MCF 10A (cell line): ENCODE measurements around the gene CAMTA1. TPM values are rescaled to one million over a fixed set of nuclear protein-coding genes. Genes with fewer than 3 reads are reported as not detected.
"Not testable (repeated sequence)": the region's sequence is repeated elsewhere in the genome, so short reads cannot be mapped to it uniquely, and the experiment has no call there.

Source experiments
- BruUV-seq: library from RNA; stranded (reverse); fragments of 400-500 nt; replicated peaks from 2 replicates; lab custom pipeline; 2021; lab: Mats Ljungman, UMichigan
- CTCF ChIA-PET: fragments of 300-600 bp; sonication (Branson Sonifier 250); formaldehyde crosslinking; extraction: SDS; loops from one replicate; lab custom pipeline; 2021; ENCODE audit warnings: antibody characterized with exemption, inconsistent platforms; lab: Yijun Ruan, JAX
- POLR2A ChIA-PET: fragments of 300-600, 350-650 bp; sonication (Branson Sonifier 250); formaldehyde crosslinking; extraction: SDS; loops from one replicate; lab custom pipeline; 2020; ENCODE audit warnings: antibody characterized with exemption, inconsistent platforms; lab: Yijun Ruan, JAX
- DNase-seq: peaks from one replicate; pipeline ENCODE4 v3.0.0-alpha.2; 2018; ENCODE audit not compliant: unreplicated experiment
- H3K27ac Mint-ChIP-seq: one replicate; pipeline ENCODE4 v1.8.0; 2022; ENCODE audit warnings: mild to moderate bottlenecking, low read depth, mixed read lengths; ENCODE audit not compliant: unreplicated experiment
- H3K27me3 Mint-ChIP-seq: one replicate; pipeline ENCODE4 v1.8.0; 2022; ENCODE audit warnings: mixed read lengths; ENCODE audit not compliant: insufficient read depth, unreplicated experiment
- H3K36me3 Mint-ChIP-seq: one replicate; pipeline ENCODE4 v1.8.0; 2022; ENCODE audit warnings: mild to moderate bottlenecking, moderate library complexity, mixed read lengths; ENCODE audit not compliant: insufficient read depth, unreplicated experiment
- H3K4me1 Mint-ChIP-seq: one replicate; pipeline ENCODE4 v1.8.0; 2022; ENCODE audit warnings: mixed read lengths; ENCODE audit not compliant: insufficient read depth, unreplicated experiment
- H3K4me3 Mint-ChIP-seq: one replicate; pipeline ENCODE4 v1.8.0; 2022; ENCODE audit warnings: mild to moderate bottlenecking, moderate library complexity, mixed read lengths; ENCODE audit not compliant: unreplicated experiment
- H3K9me3 Mint-ChIP-seq: one replicate; pipeline ENCODE4 v1.8.0; 2022; ENCODE audit warnings: mixed read lengths; ENCODE audit not compliant: unreplicated experiment
- intact Hi-C: fragments of 100-400 bp; cut with micrococcal nuclease; formaldehyde crosslinking; loops from 2 replicates; pipeline ENCODE4 v1.14.1; 2022
- total RNA-seq: library from RNA; stranded (reverse); gene quantifications from 2 replicates; pipeline ENCODE4 v1.2.3, GENCODE V29; 2022
- TF ChIP-seq, protein P1 (sequence below): fragments of 200-600 bp; IDR thresholded peaks from one replicate; pipeline ENCODE4 v1.8.0; 2022; ENCODE audit warnings: antibody characterized with exemption, mild to moderate bottlenecking; ENCODE audit not compliant: unreplicated experiment

The CAMTA1 gene
- total RNA-seq, 1 experiment from 2014 or later: 74.1 TPM

- POLR2A ChIA-PET: no interaction called here
- Mint-ChIP-seq H3K4me1 (no peaks in the 10 kb centered on the region), H3K9me3 (no peaks in the 10 kb centered on the region), H3K27ac (no peak overlapping the region), H3K36me3 (no peaks in the 10 kb centered on the region), H3K27me3 (peaks cover 40% of the 10 kb centered on the region), H3K4me3 (peak overlapping the region; percentile 16)
- TF ChIP-seq, protein P1, sequence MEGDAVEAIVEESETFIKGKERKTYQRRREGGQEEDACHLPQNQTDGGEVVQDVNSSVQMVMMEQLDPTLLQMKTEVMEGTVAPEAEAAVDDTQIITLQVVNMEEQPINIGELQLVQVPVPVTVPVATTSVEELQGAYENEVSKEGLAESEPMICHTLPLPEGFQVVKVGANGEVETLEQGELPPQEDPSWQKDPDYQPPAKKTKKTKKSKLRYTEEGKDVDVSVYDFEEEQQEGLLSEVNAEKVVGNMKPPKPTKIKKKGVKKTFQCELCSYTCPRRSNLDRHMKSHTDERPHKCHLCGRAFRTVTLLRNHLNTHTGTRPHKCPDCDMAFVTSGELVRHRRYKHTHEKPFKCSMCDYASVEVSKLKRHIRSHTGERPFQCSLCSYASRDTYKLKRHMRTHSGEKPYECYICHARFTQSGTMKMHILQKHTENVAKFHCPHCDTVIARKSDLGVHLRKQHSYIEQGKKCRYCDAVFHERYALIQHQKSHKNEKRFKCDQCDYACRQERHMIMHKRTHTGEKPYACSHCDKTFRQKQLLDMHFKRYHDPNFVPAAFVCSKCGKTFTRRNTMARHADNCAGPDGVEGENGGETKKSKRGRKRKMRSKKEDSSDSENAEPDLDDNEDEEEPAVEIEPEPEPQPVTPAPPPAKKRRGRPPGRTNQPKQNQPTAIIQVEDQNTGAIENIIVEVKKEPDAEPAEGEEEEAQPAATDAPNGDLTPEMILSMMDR: no peak
- intact Hi-C loops: no loop called here
- no peak for DNase-seq
- CTCF ChIA-PET: interaction anchor here (0.5 kb wide), 1 partner anchor 38 kb away, joined by 3 read pairs; no protein-coding TSS in a partner anchor
- BruUV-seq: no TSS peak
These were observed 920.0 kb downstream of the CAMTA1 start for GRCh38 chr1:7705048-7705907.

DNA sequence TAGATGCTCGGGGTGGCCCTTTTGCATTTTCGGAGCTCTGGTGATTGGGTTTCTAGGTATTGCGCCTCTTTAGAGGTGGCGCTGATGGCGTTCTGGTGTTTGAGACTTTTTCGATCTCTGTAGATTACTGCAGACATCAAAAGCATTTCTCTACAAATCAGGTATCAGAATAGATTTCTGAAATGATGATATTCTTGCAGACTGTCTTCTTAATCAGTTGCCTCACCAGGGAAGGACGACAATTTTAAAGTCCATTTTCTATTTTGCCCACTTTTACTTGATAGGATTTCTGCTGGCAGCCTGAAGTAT lies 920.6 kb downstream of the CAMTA1 start:
- TF ChIP-seq, protein P1: no peak
- ChIA-PET CTCF (interaction anchor here (0.5 kb wide), 1 partner anchor 38 kb away, joined by 3 read pairs; no protein-coding TSS in a partner anchor), POLR2A (no interaction called here)
- peak overlapping the region; percentile 16 for H3K4me3 Mint-ChIP-seq
- intact Hi-C loops: no loop called here
- H3K4me1 Mint-ChIP-seq: no peaks in the 10 kb centered on the region
- H3K9me3 Mint-ChIP-seq: no peaks in the 10 kb centered on the region
- no peaks in the 10 kb centered on the region for H3K36me3 Mint-ChIP-seq
- peaks cover 40% of the 10 kb centered on the region for H3K27me3 Mint-ChIP-seq
- H3K27ac Mint-ChIP-seq: no peak overlapping the region
- no TSS peak for BruUV-seq
- no peak for DNase-seq

GRCh38 chr1:7707527-7707926 lies 922.3 kb downstream of the CAMTA1 start:
- Mint-ChIP-seq H3K4me3 (no peak overlapping the region), H3K27me3 (peaks cover 37% of the 10 kb centered on the region), H3K27ac (no peak overlapping the region), H3K4me1 (no peaks in the 10 kb centered on the region), H3K36me3 (no peaks in the 10 kb centered on the region), H3K9me3 (no peaks in the 10 kb centered on the region)
- POLR2A ChIA-PET: no interaction called here
- TF ChIP-seq, protein P1: no peak
- CTCF ChIA-PET: no interaction called here
- BruUV-seq: no TSS peak
- DNase-seq: no peak
- intact Hi-C loops: no loop called here

DNA sequence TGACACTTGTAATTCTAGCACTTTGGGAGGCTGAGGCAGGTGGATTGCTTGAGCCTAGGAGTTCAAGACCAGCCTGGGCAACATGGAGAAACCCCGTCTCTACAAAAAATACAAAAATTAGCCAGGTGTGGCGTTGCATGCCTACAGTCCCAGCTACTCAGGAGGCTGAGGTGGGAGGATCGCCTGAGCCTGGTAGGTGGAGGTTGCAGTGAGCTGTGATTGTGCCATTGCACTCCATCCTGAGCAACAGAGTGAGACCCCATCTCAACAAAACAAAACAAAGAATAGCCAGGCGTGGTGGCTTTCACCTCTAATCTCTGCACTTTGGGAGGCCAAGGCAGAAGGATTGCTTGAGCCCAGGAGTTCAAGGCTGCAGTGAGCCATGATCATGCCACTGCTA lies 922.8 kb downstream of the CAMTA1 start:
- ChIA-PET CTCF (interaction anchor here (2.8 to 3.1 kb wide), 2 partner anchors 40 to 45 kb away, joined by 18 to 19 read pairs; no protein-coding TSS in a partner anchor), POLR2A (interaction anchor here (0.7 kb wide), 1 partner anchor 13 kb away, joined by 3 read pairs; no protein-coding TSS in a partner anchor)
- not testable (repeated sequence) for H3K27ac Mint-ChIP-seq

More for the DNA sequence above, 922.8 kb downstream of the CAMTA1 start:
- intact Hi-C loops, H3K36me3 Mint-ChIP-seq, H3K9me3 Mint-ChIP-seq, H3K4me1 Mint-ChIP-seq, BruUV-seq, DNase-seq, H3K4me3 Mint-ChIP-seq: not testable (repeated sequence)
- H3K27me3 Mint-ChIP-seq: peaks cover 37% of the 10 kb centered on the region
